Stimulated activated CD4-positive, alpha-beta T cell treated with anti-CD3 and anti-CD28 coated beads, Interleukin-12 subunit alpha, Interleukin-12 subunit beta, amount 100 ng/mL, for 24 hours (primary cell): ENCODE measurements around the gene POFUT1.
"Not testable (repeated sequence)": the region's sequence is repeated elsewhere in the genome, so short reads cannot be mapped to it uniquely, and the experiment has no call there.

Source experiments
- DNase-seq, 2 experiments: peaks; one replicate each; pipeline ENCODE4 v3.0.0-alpha.2; 2020; ENCODE audit warnings: low read depth in 2 of 2

The POFUT1 gene

GRCh38 chr20:32207626-32208498 is at the start of gene POFUT1, which contains the start of gene PLAGL2:
POFUT1 (plus strand) TSS chr20:32207880; CDS start chr20:32207942, 62 bp downstream.
PLAGL2 (minus strand) TSS chr20:32207743; CDS start chr20:32202178, 5,565 bp downstream.
- peak; percentile 81 to 87 for DNase-seq

GRCh38 chr20:32158351-32158750 is 49.3 kb upstream of the POFUT1 start:
- no peak for DNase-seq

GRCh38 chr20:32158943-32159660 is 48.6 kb upstream of the POFUT1 start:
- no peak for DNase-seq

GRCh38 chr20:32159766-32160221 is 47.9 kb upstream of the POFUT1 start:
- no peak for DNase-seq

- no peak for DNase-seq
Observed at GRCh38 chr20:32160341-32160740, 47.3 kb upstream of the POFUT1 start.

- no peak for DNase-seq
Observed at GRCh38 chr20:32162351-32162750, 45.3 kb upstream of the POFUT1 start.

- no peak for DNase-seq
Observed at GRCh38 chr20:32163951-32164350, 43.7 kb upstream of the POFUT1 start.

- no peak for DNase-seq
Observed at GRCh38 chr20:32164984-32165735, 42.5 kb upstream of the POFUT1 start.

GRCh38 chr20:32165836-32166545 is 41.7 kb upstream of the POFUT1 start:
- no peak for DNase-seq

- no peak for DNase-seq
Observed at GRCh38 chr20:32167552-32167951, 40.1 kb upstream of the POFUT1 start.

GRCh38 chr20:32168184-32168910 is 39.3 kb upstream of the POFUT1 start:
- DNase-seq: no peak

- not testable (repeated sequence) for DNase-seq
Observed at GRCh38 chr20:32177696-32178095, 30.0 kb upstream of the POFUT1 start.

- no peak for DNase-seq
Observed at GRCh38 chr20:32179515-32179914, 28.2 kb upstream of the POFUT1 start.

- DNase-seq: no peak
Observed at GRCh38 chr20:32179934-32180333, 27.7 kb upstream of the POFUT1 start.

- DNase-seq: no peak
Observed at GRCh38 chr20:32181606-32182005, 26.1 kb upstream of the POFUT1 start.

GRCh38 chr20:32183947-32184635 is 23.6 kb upstream of the POFUT1 start:
- no peak for DNase-seq

GRCh38 chr20:32184961-32185603 is 22.6 kb upstream of the POFUT1 start:
- no peak for DNase-seq

GRCh38 chr20:32186506-32186905 is 21.2 kb upstream of the POFUT1 start:
- no peak for DNase-seq

GRCh38 chr20:32188376-32189122 is 19.1 kb upstream of the POFUT1 start:
- DNase-seq: no peak
